GM12878 (cell line): Measurements from ENCODE around the gene PTPRN2. TPM values are rescaled to one million over a fixed set of nuclear protein-coding genes. Genes with fewer than 3 reads are reported as not detected.

Experiments
- ATAC-seq: fragments of 200-7000 bp; cut with Tn5 transposase; 3 replicates; pipeline ENCODE4 v1.9.1; 2020; ENCODE audit warnings: mild to moderate bottlenecking, moderate library complexity
- BruUV-seq: library from RNA; stranded (reverse); fragments of 400-500 nt; replicated peaks from 2 replicates; lab custom pipeline; 2021; lab: Mats Ljungman, UMichigan
- CTCF ChIA-PET: fragments of 300-600 bp; sonication (Branson Sonifier 250); formaldehyde crosslinking; extraction: SDS; loops from one replicate; lab custom pipeline; 2021; ENCODE audit warnings: inconsistent platforms; lab: Yijun Ruan, JAX
- POLR2A ChIA-PET: fragments of 350-600 bp; formaldehyde crosslinking; extraction: SDS; loops from one replicate; lab custom pipeline; 2021; ENCODE audit warnings: inconsistent platforms; lab: Charles Lee
- RAD21 ChIA-PET: fragments of 300-600 bp; sonication (Branson Sonifier 250); formaldehyde crosslinking; loops from one replicate; lab custom pipeline; 2023; ENCODE audit warnings: antibody characterized with exemption; ENCODE audit not compliant: unreplicated experiment; lab: Charles Lee
- SMC1A ChIA-PET: fragments of 300-600 bp; sonication (Branson Sonifier 250); formaldehyde crosslinking; loops from one replicate; lab custom pipeline; 2023; ENCODE audit not compliant: unreplicated experiment, uncharacterized antibody; lab: Charles Lee
- DNase-seq: peaks from one replicate; pipeline ENCODE4 v3.0.0-alpha.2; 2011; ENCODE audit warnings: low read depth, low spot score
- FAIRE-seq: peaks from 3 replicates; lab custom pipeline; 2011; peaks lifted over from hg19 to GRCh38; lab: Jason Lieb, UNC
- H2AFZ ChIP-seq: 2 replicates; pipeline ENCODE4 v1.6.0; 2011; ENCODE audit warnings: low read depth, low read length, control low read depth; ENCODE audit not compliant: control insufficient read depth
- H3K27ac ChIP-seq: 2 replicates; pipeline ENCODE4 v1.5.1; 2011; ENCODE audit warnings: control low read depth; ENCODE audit not compliant: control insufficient read depth, insufficient read depth
- H3K27me3 ChIP-seq, 2 experiments: replicated peaks in 1 of 2; 2 replicates each; pipeline versions ENCODE4 v1.6.0 to v1.6.1; 2011; ENCODE audit warnings: low read length in 1 of 2; ENCODE audit not compliant: control insufficient read depth in 2 of 2, insufficient read depth in 2 of 2
- H3K36me3 ChIP-seq, 2 experiments: 2 replicates each; pipeline ENCODE4 v1.5.1; 2011; ENCODE audit warnings: low read length in 1 of 2; ENCODE audit not compliant: control insufficient read depth in 2 of 2, insufficient read depth in 2 of 2
- H3K4me1 ChIP-seq: 2 replicates; pipeline ENCODE4 v1.6.1; 2011; ENCODE audit warnings: mild to moderate bottlenecking, low read length, moderate library complexity, mixed read lengths; ENCODE audit not compliant: control insufficient read depth, insufficient read depth
- H3K4me2 ChIP-seq: 2 replicates; pipeline ENCODE4 v1.6.0; 2011; ENCODE audit warnings: control low read depth; ENCODE audit not compliant: control insufficient read depth, insufficient read depth
- H3K4me3 ChIP-seq: fragments of 200-600 bp; sonication (generic); 2 replicates; pipeline ENCODE4 v1.5.1; 2016
- H3K79me2 ChIP-seq: 2 replicates; pipeline ENCODE4 v1.6.0; 2011; ENCODE audit warnings: low read length; ENCODE audit not compliant: control insufficient read depth, insufficient read depth
- H3K9ac ChIP-seq: 2 replicates; pipeline ENCODE4 v1.8.0; 2011; ENCODE audit warnings: low read length, control low read depth, mixed read lengths; ENCODE audit not compliant: control insufficient read depth, insufficient read depth
- H3K9me3 ChIP-seq: replicated peaks from 3 replicates; pipeline ENCODE4 v1.5.1; 2011; ENCODE audit warnings: mild to moderate bottlenecking, low read length; ENCODE audit not compliant: control insufficient read depth, insufficient read depth
- H4K20me1 ChIP-seq: 2 replicates; pipeline ENCODE4 v1.6.0; 2011; ENCODE audit not compliant: control insufficient read depth, insufficient read depth
- CTCF ChIP-seq, 3 experiments: IDR thresholded peaks in 2 of 3; conservative IDR thresholded peaks in 1 of 3; 2 replicates each; pipeline ENCODE4 v1.5.1; 2011; ENCODE audit warnings: low read depth in 3 of 3, low read length in 3 of 3, mild to moderate bottlenecking in 3 of 3, control low read depth in 2 of 3, moderate library complexity in 2 of 3, inconsistent platforms in 1 of 3, mixed read lengths in 1 of 3; ENCODE audit not compliant: control insufficient read depth in 2 of 3, insufficient read depth in 1 of 3; ENCODE audit errors: extremely low read depth in 1 of 3
- FOS ChIP-seq: IDR thresholded peaks from 3 replicates; pipeline ENCODE4 v1.6.1; 2011; ENCODE audit warnings: borderline replicate concordance; ENCODE audit not compliant: insufficient read length; ENCODE audit errors: extremely low read depth
- MAX ChIP-seq: IDR thresholded peaks from 2 replicates; pipeline ENCODE4 v1.6.1; 2012; ENCODE audit warnings: low read depth, low read length, improper control_type of control experiment
- MYB ChIP-seq: fragments of 150-350 bp; IDR thresholded peaks from 2 replicates; pipeline ENCODE4 v1.6.1; 2014; ENCODE audit warnings: mild to moderate bottlenecking, low read depth, low read length, borderline replicate concordance
- NBN ChIP-seq: fragments of 450-650 bp; IDR thresholded peaks from 2 replicates; pipeline ENCODE4 v1.6.1; 2016
- NKRF ChIP-seq: fragments of 450-650 bp; conservative IDR thresholded peaks from 2 replicates; pipeline ENCODE4 v1.6.1; 2017; ENCODE audit warnings: mild to moderate bottlenecking, moderate library complexity
- SUPT20H ChIP-seq: IDR thresholded peaks from 2 replicates; pipeline ENCODE4 v1.6.1; 2011; ENCODE audit warnings: low read depth, mild to moderate bottlenecking, low read length, moderate library complexity, borderline replicate concordance; ENCODE audit not compliant: control insufficient read depth
- ZBED1 ChIP-seq: IDR thresholded peaks from 2 replicates; pipeline ENCODE4 v1.6.1; 2016; ENCODE audit warnings: borderline replicate concordance
- WGBS: methylation state at CpG from one replicate; pipeline ENCODE4 v1.1.6; 2016; ENCODE audit warnings: low lambda C conversion rate; ENCODE audit not compliant: insufficient replicate concordance, insufficient coverage; ENCODE audit errors: missing lambda C conversion rate; 5-methylcytosine and 5-hydroxymethylcytosine counted together
- in situ Hi-C: fragments of 300-500 bp; cut with MboI; formaldehyde crosslinking; loops from 9 replicates; pipeline ENCODE4 v1.14.3; 2018; ENCODE audit warnings: mixed read lengths
- intact Hi-C: fragments of 100-400 bp; cut with micrococcal nuclease; formaldehyde crosslinking; loops from one replicate; pipeline ENCODE4 v1.14.2; 2022; ENCODE audit not compliant: unreplicated experiment
- polyA plus RNA-seq, 11 experiments: library from polyadenylated mRNA; depleted of rRNA in 4 of 11; unstranded in 6 of 11; stranded (reverse) in 5 of 11; fragments of >200 nt; fragmentation: Nextera tagmentation in 4 of 11; fragmentation: Illumina TruSeq in 1 of 11; extraction: Ambion mirVana in 4 of 11; extraction: Trizol in 1 of 11; gene quantifications; 1 replicate in 1 of 11; 2 replicates in 10 of 11; pipeline versions ENCODE4 v1.2.1 to v1.2.3, GENCODE V29; 2011 to 2016; ENCODE audit warnings: inconsistent platforms in 2 of 11, missing spikeins in 2 of 11, low read depth in 1 of 11
- total RNA-seq, 4 experiments: library from RNA; depleted of rRNA in 3 of 4; stranded (reverse); fragments of >200 nt in 3 of 4; fragmentation: Illumina TruSeq in 1 of 4; extraction: Trizol in 1 of 4; gene quantifications; 2 replicates each; pipeline versions ENCODE4 v1.2.1 to v1.2.3, GENCODE V29; 2013 to 2021
- TF ChIP-seq, protein P1 (sequence below): IDR thresholded peaks from 2 replicates; pipeline ENCODE4 v1.6.1; 2012; ENCODE audit warnings: low read depth, low read length, improper control_type of control experiment

PTPRN2 gene
- total and polyA plus RNA-seq, 10 of the 15 experiments (the other 5 are each of a cell fraction or from before 2014, with no cell fraction given) = 5.4 TPM; not detected in 9

- Histone ChIP-seq H3K9me3 (no peaks in the 10 kb centered on the region; the same call in 2 of the 3 replicates), H4K20me1 (no peaks in the 10 kb centered on the region), H3K9ac (no peak overlapping the region), H3K79me2 (no peaks in the 10 kb centered on the region), H3K27me3 (no peaks in the 10 kb centered on the region), H3K4me3 (no peak overlapping the region), H3K36me3 (no peaks in the 10 kb centered on the region), H2AFZ (no peak overlapping the region), H3K4me1 (no peaks in the 10 kb centered on the region), H3K4me2 (no peak overlapping the region), H3K27ac (no peak overlapping the region)
- ChIA-PET RAD21 (no interaction called here), SMC1A (no interaction called here), POLR2A (no interaction called here), CTCF (no interaction called here)
- FAIRE-seq (no peak), ATAC-seq (no peak), DNase-seq (no peak)
- TF ChIP-seq NBN = no peak
- 43% methylated on average over 19 of the region's 19 CpGs for WGBS
- in situ Hi-C loops (no loop called here), intact Hi-C loops (no loop called here)
- BruUV-seq = no TSS peak
These were observed 887.2 kb downstream of the PTPRN2 start for GRCh38 chr7:157700231-157701005.

GRCh38 chr7:157699357-157700013 is 888.1 kb downstream of the PTPRN2 start:
- DNase-seq (no peak), FAIRE-seq (no peak), ATAC-seq (no peak)
- POLR2A ChIA-PET = no interaction called here
- H2AFZ ChIP-seq = no peak overlapping the region
- H3K9me3 ChIP-seq = no peaks in the 10 kb centered on the region; the same call in 2 of the 3 replicates
- H3K9ac ChIP-seq = no peak overlapping the region
- H3K4me1 ChIP-seq = no peaks in the 10 kb centered on the region
- no peaks in the 10 kb centered on the region for H3K36me3 ChIP-seq
- SMC1A ChIA-PET = no interaction called here
- no peak overlapping the region for H3K4me3 ChIP-seq
- CTCF ChIA-PET = no interaction called here
- RAD21 ChIA-PET = no interaction called here
- TF ChIP-seq FOS (no peak), ZBED1 (no peak), MYB (no peak), CTCF (IDR thresholded peaks at IDR 0.05 in 2 of 3, conservative IDR thresholded peaks at IDR 0.05 in 1 of 3; ENCODE audit: control insufficient read depth in 2 of 3, extremely low read depth in 1 of 3, insufficient read depth in 1 of 3, low read depth in 3 of 3, low read length in 3 of 3) (no peak), SUPT20H (no peak), MAX (no peak), NKRF (no peak)
- TF ChIP-seq, protein P1, sequence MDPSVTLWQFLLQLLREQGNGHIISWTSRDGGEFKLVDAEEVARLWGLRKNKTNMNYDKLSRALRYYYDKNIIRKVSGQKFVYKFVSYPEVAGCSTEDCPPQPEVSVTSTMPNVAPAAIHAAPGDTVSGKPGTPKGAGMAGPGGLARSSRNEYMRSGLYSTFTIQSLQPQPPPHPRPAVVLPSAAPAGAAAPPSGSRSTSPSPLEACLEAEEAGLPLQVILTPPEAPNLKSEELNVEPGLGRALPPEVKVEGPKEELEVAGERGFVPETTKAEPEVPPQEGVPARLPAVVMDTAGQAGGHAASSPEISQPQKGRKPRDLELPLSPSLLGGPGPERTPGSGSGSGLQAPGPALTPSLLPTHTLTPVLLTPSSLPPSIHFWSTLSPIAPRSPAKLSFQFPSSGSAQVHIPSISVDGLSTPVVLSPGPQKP = no peak
- H4K20me1 ChIP-seq = no peaks in the 10 kb centered on the region
- H3K27ac ChIP-seq = no peak overlapping the region
- H3K27me3 ChIP-seq = no peaks in the 10 kb centered on the region
- BruUV-seq = no TSS peak
- H3K79me2 ChIP-seq = no peaks in the 10 kb centered on the region
- intact Hi-C loops = no loop called here
- 61% methylated on average over 14 of the region's 14 CpGs for WGBS
- in situ Hi-C loops = no loop called here
- no peak overlapping the region for H3K4me2 ChIP-seq
